ENCODE data around the gene MYH11.

MYH11 gene

GRCh38 chr16:15887283-15887682 is 30.5 kb upstream of the MYH11 start:
- no peak overlapping the region for H3K4me3 ChIP-seq (ENCODE audit: low read depth, low read length)
- TF ChIP-seq, protein P1, sequence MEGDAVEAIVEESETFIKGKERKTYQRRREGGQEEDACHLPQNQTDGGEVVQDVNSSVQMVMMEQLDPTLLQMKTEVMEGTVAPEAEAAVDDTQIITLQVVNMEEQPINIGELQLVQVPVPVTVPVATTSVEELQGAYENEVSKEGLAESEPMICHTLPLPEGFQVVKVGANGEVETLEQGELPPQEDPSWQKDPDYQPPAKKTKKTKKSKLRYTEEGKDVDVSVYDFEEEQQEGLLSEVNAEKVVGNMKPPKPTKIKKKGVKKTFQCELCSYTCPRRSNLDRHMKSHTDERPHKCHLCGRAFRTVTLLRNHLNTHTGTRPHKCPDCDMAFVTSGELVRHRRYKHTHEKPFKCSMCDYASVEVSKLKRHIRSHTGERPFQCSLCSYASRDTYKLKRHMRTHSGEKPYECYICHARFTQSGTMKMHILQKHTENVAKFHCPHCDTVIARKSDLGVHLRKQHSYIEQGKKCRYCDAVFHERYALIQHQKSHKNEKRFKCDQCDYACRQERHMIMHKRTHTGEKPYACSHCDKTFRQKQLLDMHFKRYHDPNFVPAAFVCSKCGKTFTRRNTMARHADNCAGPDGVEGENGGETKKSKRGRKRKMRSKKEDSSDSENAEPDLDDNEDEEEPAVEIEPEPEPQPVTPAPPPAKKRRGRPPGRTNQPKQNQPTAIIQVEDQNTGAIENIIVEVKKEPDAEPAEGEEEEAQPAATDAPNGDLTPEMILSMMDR (IDR thresholded peaks at IDR 0.05; ENCODE audit: borderline replicate concordance, insufficient read depth, low read depth, low read length), result no peak

DNA sequence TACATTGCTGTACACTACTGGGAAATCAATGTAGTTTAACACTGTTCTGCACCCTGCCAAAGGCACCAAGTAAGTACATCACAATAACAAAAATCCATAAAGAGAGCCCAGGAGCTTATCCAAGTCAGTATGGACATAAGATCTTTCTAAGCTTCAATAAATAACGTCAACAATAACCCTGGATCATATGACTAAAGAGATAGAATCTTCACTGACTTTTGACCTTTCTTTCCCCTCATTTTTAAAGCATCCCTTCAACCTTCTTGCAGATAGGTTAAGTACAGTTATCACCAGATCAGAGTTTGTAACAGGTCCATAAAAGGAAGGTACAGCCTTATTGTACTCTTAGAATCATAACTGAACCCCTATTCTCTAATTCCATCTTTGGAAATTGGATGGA is 29.2 kb upstream of the MYH11 start:
- no peak overlapping the region for H3K4me3 ChIP-seq (ENCODE audit: low read depth, low read length)
- TF ChIP-seq, protein P1 (IDR thresholded peaks at IDR 0.05; ENCODE audit: borderline replicate concordance, insufficient read depth, low read depth, low read length), result no peak

GRCh38 chr16:15885560-15886001 is 28.8 kb upstream of the MYH11 start:
- H3K4me3 ChIP-seq (ENCODE audit: low read depth, low read length), result no peak overlapping the region

GRCh38 chr16:15882563-15882962 is 25.7 kb upstream of the MYH11 start:
- no peak overlapping the region for H3K4me3 ChIP-seq (ENCODE audit: low read depth, low read length)
- TF ChIP-seq, protein P1 (IDR thresholded peaks at IDR 0.05; ENCODE audit: borderline replicate concordance, insufficient read depth, low read depth, low read length), result no peak

More at GRCh38 chr16:15885560-15886001, 28.8 kb upstream of the MYH11 start:
- TF ChIP-seq, protein P1 (IDR thresholded peaks at IDR 0.05; ENCODE audit: borderline replicate concordance, insufficient read depth, low read depth, low read length), result no peak

DNA sequence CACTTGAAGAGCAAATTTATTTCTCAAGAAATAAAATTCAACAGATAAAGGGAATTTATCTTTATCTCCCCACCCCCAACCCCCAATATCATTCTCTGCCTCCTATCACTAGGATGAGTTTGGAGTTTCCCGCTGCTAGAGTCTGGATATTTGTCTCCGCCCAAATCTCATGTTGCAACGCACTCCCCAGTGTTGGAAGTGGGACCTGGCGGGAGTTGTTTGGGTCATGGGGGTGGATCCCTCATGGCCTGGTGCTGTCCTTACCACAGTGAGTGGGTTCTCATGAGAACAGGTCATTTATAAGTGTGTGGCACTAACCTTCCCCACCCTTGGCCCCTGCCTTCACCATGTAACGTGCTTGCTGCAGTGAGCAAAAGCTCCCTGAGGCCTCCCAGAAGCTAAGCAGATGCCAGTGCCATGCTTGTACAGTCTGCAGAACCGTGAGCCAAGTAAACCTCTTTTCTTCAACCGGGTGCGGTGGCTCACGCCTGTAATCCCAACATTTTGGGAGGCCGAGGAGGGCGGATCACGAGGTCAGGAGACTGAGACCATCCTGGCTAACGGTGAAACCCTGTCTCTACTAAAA is 25.1 kb upstream of the MYH11 start:
- TF ChIP-seq, protein P1 (IDR thresholded peaks at IDR 0.05; ENCODE audit: borderline replicate concordance, insufficient read depth, low read depth, low read length), result no peak
- no peak overlapping the region for H3K4me3 ChIP-seq (ENCODE audit: low read depth, low read length)

DNA sequence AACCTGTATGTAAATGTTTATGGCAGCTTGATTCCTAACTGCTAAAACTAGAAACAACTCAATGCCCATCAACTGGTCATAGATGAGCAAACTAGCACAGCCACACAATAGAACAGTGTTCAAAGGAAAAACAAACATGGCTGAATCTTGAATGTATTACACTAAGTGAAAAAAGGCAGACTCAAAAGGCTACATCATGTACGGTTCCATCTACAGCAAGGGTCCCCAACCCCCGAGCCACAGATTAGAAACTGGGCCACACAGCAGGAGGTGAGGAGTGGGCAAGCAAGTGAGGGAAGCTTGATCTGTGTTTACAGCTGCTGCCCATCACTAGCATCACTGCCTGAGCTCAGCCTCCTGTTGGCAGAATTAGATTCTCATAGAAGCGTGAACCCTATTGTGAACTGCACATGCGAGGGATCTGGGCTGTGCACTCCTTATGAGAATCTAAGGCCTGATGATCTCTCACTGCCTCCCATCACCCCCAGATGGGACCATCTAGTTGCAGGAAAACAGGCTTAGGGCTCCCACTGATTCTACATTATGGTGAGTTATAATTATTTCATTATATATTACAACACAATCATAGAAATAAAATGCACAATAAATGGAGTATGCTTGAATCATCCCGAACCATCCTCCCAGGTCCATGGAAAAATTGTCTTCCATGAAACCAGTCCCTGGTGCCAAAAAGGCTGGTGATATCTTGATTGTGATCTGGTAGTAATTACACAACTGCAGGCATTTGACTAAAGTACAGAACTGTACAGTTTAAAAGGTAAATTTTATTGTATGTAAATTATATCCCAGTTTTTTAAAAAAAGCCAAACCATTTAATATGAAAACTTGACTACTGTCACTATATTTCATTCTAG is 23.8 kb upstream of the MYH11 start:
- H3K4me3 ChIP-seq (ENCODE audit: low read depth, low read length), result no peak overlapping the region
- TF ChIP-seq, protein P1 (IDR thresholded peaks at IDR 0.05; ENCODE audit: borderline replicate concordance, insufficient read depth, low read depth, low read length), result no peak

Data from GM12875 (cell line).